Testis (tissue), 3 donors: ENCODE measurements around the gene BBX. TPM values are rescaled to one million over a fixed set of nuclear protein-coding genes. Genes with fewer than 3 reads are reported as not detected.
A peak's percentile ranks its signal among the peaks of the same experiment; 100 is the strongest.

ENCODE experiments used
- DNase-seq: peaks from one replicate; pipeline ENCODE4 v3.0.0-alpha.2; 2019
- H3K27ac ChIP-seq, 2 donors: fragments of 200-600 bp; sonication (generic); one replicate each; pipeline ENCODE4 v1.5.1; 2019
- H3K27me3 ChIP-seq: fragments of 200-600 bp; sonication (generic); one replicate; pipeline ENCODE4 v1.5.1; 2019
- H3K36me3 ChIP-seq: fragments of 200-600 bp; sonication (generic); one replicate; pipeline ENCODE4 v1.5.1; 2017; ENCODE audit warnings: low read depth; ENCODE audit errors: missing control alignments
- H3K4me1 ChIP-seq: fragments of 200-600 bp; sonication (generic); one replicate; pipeline ENCODE4 v1.5.1; 2019
- H3K4me3 ChIP-seq, 2 donors: fragments of 200-600 bp; sonication (generic); one replicate each; pipeline ENCODE4 v1.5.1; 2017 to 2019
- H3K9me3 ChIP-seq: fragments of 200-600 bp; sonication (generic); one replicate; pipeline ENCODE4 v1.5.1; 2017
- POLR2A ChIP-seq: fragments of 450-650 bp; IDR thresholded peaks from one replicate; pipeline ENCODE4 v1.6.1; 2017; ENCODE audit warnings: antibody characterized with exemption, mild to moderate bottlenecking, moderate library complexity
- WGBS, 2 donors: methylation state at CpG; one replicate each; pipeline ENCODE4 v1.1.5; 2018; 5-methylcytosine and 5-hydroxymethylcytosine counted together
- intact Hi-C: fragments of 100-400 bp; cut with DNase I; formaldehyde crosslinking; loops from one replicate; pipeline ENCODE4 v1.15.1; 2023; ENCODE audit warnings: low total_unique reads
- polyA plus RNA-seq: library from polyadenylated mRNA; stranded (reverse); fragments of 350-450 nt; fragmentation: Illumina TruSeq; extraction: RNeasy Lipid Tissue Mini Kit (QIAGEN cat#74804); gene quantifications from one replicate; pipeline ENCODE4 v1.2.3, GENCODE V29; 2014; ENCODE audit warnings: low read depth, low replicate concordance; ENCODE audit not compliant: insufficient read depth
- total RNA-seq, 2 donors: library from RNA; depleted of rRNA; stranded (reverse); fragments of >200 nt; gene quantifications; one replicate each; pipeline ENCODE4 v1.2.3, GENCODE V29; 2016
- TF ChIP-seq, protein P1 (sequence below), 3 experiments: fragments of 450-650 bp in 2 of 3; fragments of 200-600 bp in 1 of 3; sonication (generic) in 1 of 3; IDR thresholded peaks; one replicate each; pipeline ENCODE4 v1.5.1; 2016 to 2019; ENCODE audit warnings: antibody characterized with exemption in 3 of 3, mild to moderate bottlenecking in 2 of 3, moderate library complexity in 1 of 3

BBX gene
- total and polyA plus RNA-seq, 3 donors from 2014 or later, result 93.3 to 317 (median 312) TPM

GRCh38 chr3:107845380-107846278 is 322.9 kb downstream of the BBX start:
- Histone ChIP-seq H3K27ac (no peak overlapping the region), H3K9me3 (no peaks in the 10 kb centered on the region), H3K36me3 (no peaks in the 10 kb centered on the region), H3K4me3 (no peak overlapping the region), H3K4me1 (no peaks in the 10 kb centered on the region), H3K27me3 (no peaks in the 10 kb centered on the region)
- intact Hi-C loops, result no loop called here
- 38 to 64% methylated on average over 11 of the region's 11 CpGs for WGBS, 2 donors
- TF ChIP-seq, protein P1, sequence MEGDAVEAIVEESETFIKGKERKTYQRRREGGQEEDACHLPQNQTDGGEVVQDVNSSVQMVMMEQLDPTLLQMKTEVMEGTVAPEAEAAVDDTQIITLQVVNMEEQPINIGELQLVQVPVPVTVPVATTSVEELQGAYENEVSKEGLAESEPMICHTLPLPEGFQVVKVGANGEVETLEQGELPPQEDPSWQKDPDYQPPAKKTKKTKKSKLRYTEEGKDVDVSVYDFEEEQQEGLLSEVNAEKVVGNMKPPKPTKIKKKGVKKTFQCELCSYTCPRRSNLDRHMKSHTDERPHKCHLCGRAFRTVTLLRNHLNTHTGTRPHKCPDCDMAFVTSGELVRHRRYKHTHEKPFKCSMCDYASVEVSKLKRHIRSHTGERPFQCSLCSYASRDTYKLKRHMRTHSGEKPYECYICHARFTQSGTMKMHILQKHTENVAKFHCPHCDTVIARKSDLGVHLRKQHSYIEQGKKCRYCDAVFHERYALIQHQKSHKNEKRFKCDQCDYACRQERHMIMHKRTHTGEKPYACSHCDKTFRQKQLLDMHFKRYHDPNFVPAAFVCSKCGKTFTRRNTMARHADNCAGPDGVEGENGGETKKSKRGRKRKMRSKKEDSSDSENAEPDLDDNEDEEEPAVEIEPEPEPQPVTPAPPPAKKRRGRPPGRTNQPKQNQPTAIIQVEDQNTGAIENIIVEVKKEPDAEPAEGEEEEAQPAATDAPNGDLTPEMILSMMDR (IDR thresholded peaks at IDR 0.05), result no peak
- TF ChIP-seq POLR2A, result no peak
- no peak for DNase-seq

DNA sequence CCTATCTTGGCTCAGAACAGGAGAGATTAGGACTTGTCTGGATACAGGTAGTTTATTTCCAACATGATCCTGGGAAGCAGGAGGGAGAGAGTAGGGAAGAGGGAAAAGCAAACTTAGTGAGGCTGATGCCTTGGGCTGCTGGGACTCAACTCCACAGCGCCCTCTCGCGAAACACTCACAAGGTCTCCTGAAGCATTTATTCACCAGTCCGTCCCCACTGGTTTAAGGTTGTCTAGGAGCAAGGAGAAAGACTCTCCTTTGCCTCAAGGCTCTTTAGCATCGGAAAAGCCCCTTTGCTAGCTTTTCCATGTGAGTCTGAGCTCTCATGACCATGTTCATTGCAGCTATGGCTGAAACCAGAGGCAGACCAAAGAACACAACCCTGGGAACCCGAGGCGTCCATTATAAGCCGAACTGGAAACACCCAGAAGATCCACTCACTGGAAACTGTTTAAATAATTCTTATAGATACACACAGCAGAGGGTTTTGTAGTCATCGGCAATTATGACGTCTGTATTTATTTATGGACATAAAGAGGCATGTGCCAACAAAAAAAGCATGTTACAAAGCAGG is 323.6 kb downstream of the BBX start:
- no peaks in the 10 kb centered on the region for H3K36me3 ChIP-seq
- intact Hi-C loops, result no loop called here

DNA sequence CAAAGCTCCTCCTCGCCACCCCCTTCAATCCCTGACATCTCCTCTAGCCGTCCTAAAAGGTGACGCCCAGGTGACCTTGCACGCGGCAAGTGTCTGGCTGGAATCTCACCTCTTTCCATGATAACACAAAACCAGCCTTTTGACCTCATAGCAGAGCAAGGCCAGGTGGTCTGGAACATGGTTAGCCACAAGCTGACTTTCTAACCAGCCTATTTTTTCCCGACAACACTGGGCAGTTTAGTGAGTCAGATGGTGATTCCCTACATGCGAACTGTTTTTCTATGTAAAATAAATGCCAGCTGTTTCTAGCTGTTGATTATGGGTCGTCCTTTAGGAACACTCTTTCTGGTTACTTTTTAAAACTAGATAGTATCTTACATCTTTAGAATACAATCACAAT is 325.0 kb downstream of the BBX start:
- Histone ChIP-seq H3K27me3 (no peaks in the 10 kb centered on the region), H3K27ac (no peak overlapping the region), H3K4me1 (no peaks in the 10 kb centered on the region), H3K36me3 (no peaks in the 10 kb centered on the region), H3K4me3 (no peak overlapping the region), H3K9me3 (no peaks in the 10 kb centered on the region)
- TF ChIP-seq, protein P1 (IDR thresholded peaks at IDR 0.05), result no peak
- no peak for TF ChIP-seq POLR2A
- DNase-seq, result no peak
- WGBS, 2 donors, result 80 to 84% methylated on average over 8 of the region's 8 CpGs
- intact Hi-C loops, result no loop called here

More for the DNA sequence above, 323.6 kb downstream of the BBX start:
- peak; percentile 91 for DNase-seq
- TF ChIP-seq, protein P1 (IDR thresholded peaks at IDR 0.05), result peak in 2 of 3 experiments; percentile 55 to 67
- TF ChIP-seq POLR2A, result no peak
- Histone ChIP-seq H3K27ac (no peak overlapping the region), H3K27me3 (no peaks in the 10 kb centered on the region), H3K9me3 (no peaks in the 10 kb centered on the region), H3K4me3 (no peak overlapping the region), H3K4me1 (no peaks in the 10 kb centered on the region)
- WGBS, 2 donors, result 41 to 51% methylated on average over 10 of the region's 10 CpGs

GRCh38 chr3:107848351-107848915 is 325.7 kb downstream of the BBX start:
- TF ChIP-seq, protein P1 (IDR thresholded peaks at IDR 0.05), result no peak
- TF ChIP-seq POLR2A, result no peak
- Histone ChIP-seq H3K27ac (no peak overlapping the region), H3K4me3 (no peak overlapping the region), H3K36me3 (no peaks in the 10 kb centered on the region), H3K9me3 (no peaks in the 10 kb centered on the region), H3K4me1 (no peaks in the 10 kb centered on the region), H3K27me3 (no peaks in the 10 kb centered on the region)
- intact Hi-C loops, result no loop called here
- 92 to 93% methylated on average over 5 of the region's 5 CpGs for WGBS, 2 donors
- DNase-seq, result no peak
